ENCODE data around the gene KRT17.

The KRT17 gene

DNA sequence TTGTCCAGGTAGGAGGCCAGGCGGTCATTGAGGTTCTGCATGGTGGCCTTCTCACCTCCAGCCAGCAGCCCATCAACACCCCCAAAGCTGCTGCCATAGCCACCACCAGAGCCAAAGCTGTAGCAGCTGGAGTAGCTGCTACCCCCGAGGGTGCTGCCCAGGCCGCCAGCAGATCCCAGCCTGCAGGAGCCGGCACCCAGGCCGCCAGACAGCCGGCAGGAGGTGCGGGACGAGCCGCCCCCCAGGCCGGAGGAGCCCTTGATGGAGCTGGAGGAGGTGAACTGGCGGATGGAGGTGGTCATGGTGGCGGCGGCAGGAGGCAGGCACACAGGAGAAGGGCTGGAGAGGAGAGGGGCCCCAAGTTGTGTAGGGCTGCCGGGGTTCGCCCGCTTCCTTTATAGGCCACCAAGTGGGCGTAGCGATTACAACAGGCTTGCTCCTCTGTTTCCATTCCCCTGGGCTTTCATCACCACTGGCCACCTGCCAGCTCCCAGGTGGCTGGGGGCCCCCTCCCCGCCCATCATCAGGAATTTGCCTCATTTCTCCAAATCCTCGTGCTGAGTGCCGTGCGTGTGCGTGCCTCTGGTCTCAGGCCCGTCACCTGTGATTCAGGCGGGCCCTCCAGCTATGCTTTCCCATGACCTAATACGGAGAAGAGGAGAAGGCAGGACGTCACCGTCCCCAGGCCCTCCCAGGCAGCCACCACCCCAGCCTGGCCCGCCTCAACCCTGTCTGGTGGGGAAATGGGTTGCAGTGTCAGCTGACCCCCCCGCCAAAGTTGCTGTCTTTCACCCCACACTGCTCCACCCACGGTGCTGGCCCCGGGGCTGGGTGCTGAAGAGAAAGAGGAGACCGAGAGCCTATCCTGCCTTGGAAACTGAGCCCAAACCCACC lies at the start of gene KRT17:
KRT17 (minus strand) TSS at position 368 of the 894 bp plus-strand sequence; CDS start at position 302, 66 bp downstream.
- DNase-seq, result no peak

DNA sequence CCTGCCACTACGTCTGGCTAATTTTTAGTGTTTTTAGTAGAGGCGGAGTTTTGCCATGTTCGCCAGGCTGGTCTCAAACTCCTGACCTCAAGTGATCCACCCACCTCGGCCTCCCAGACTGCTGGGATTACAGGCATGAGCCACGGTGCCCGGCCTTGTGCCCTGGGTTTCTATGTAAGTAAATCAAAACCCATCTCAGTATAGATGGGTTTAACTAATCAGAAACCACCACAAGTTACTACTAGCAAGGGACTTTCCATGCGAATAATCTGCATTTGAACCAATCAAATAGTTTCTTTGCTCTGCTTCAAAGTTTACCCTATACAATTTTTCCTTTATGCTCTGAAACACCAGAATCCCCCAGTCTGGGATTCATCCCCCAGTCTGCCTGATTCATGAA lies 47.8 kb upstream of the KRT17 start:
- DNase-seq, result no peak

DNA sequence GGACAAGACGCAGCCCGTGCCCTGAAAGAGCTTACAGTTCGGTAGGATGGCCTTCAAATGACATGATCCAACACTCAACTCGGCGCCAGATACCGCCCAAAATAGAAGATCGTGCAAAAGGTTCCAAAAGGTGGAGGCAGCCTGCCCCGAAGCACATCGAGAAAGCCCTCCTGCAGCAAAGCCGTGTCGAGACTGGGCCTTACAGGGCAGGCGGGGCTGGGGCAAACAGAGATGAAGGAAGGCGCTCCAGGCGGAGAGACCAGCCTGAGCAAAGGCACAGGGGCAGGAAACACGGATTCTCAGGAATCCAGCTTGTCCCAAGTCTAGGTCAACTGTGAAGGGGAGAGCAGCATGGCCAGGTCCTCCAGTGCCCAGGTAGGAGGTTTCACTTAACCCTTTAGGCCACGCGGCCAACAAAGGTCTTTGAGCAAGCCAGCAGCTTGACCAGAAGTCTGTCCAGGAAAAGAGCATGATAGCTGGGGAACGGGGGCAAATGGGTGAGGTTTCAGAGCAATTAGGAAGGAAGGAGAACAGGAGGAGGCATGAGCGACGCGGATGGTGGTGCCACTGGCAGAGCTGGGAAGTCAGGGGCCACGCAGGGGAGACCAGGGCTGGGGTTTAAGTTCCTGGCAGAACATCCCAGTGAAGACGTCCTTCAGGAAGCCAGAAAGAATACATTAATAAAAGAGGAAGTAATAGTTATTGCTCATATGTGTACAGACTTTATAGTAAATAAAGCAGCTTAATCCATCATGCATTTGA lies 43.1 kb upstream of the KRT17 start:
- no peak for DNase-seq

- peak; percentile 80 for DNase-seq
Measured at GRCh38 chr17:41666708-41667279, 42.4 kb upstream of the KRT17 start.

GRCh38 chr17:41666237-41666641 lies 41.9 kb upstream of the KRT17 start:
- DNase-seq, result peak; percentile 82

- DNase-seq, result peak; percentile 84
Measured at GRCh38 chr17:41665566-41666236, 41.3 kb upstream of the KRT17 start.

DNA sequence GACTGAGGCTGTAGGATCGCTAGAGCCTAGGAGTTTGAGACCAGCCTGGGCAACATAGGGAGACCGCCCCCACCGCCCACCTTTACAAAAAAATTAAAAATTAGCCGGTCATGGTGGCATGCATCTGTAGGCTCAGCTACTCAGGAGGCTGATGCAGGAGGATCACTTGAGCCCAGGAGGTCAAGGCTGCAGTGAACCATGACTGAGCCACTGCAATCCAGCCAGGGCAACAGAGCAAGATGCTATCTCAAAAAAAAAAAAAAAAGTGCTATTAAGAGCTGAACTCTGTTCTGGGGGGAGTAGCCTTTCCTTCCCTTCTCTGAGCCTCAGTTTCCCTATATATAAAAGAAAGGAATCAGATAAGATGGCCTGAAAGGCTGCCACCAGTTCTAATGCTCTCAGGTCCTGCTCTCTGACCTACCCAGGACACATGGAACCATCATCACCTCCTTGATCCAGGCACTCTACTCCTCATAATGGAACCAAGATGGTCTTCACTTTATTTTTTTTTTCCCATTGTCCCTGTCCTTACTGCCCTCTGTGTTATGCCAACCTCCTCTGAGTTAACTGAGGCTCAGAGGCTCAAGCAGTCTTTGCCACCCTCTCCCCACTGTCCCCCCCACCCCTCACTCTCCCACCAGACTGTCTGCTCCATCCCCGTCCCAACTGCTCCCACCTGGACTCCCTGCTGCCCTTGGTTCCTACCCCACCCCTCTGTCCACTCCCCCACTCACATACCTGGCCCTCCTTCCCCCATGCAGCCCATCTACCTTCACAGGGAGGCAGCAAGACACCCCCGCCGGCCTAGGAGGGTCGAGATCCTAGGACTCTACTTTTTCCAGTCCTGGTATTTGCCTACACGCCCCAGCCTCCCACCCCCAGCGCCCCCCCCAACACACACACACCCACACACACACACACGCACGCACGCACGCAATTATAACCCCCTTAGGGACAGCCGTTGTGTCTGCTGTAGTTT lies 40.5 kb upstream of the KRT17 start:
- no peak for DNase-seq

DNA sequence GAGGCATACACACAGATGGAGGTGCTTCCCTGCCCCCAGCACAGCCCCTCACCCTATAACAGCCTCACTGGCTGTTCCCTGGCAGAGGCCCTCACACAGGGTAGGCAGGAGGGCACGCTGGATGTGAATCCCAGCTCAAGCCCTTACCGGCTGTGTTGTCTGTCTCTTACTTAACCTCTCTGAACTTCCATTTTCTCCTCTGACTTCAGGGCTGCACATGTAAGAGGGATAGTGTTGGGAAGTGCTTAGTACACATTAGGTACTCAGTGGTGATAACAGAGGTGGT lies 39.7 kb upstream of the KRT17 start:
- DNase-seq, result no peak

DNA sequence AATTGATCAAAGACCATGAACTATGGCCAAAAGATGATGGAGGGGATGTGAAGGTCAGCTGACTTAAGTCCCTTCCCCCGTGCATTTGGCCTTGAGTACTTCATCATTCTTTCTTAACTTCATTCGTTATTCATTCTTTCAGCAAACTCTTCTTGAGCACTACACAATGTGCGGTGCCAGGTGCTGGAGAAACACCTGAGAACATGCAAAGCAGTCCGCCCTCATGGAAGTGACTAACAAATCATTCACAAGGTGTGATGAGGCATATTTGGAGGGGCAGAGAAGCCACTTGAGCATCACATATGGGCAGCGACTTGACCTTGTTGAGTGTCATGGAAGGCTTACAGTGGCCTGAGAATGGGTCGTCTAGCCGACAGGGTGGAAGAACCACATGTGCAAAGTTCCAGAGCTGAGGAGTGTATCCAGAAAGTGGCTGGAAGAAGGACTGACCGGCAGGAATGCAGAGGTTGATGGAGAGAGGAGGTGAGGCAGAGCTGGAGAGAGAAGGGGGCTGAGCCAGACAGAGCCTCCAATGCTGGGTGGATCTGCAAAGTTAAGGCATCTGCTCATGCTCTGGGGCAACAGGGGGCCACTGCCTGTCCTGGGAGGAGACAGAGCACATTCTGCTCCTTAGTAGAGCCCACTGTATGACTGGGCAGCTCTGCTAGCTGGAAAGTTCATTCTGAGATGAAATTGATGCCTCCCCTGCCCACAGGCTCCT lies 39.2 kb upstream of the KRT17 start:
- DNase-seq, result no peak

GRCh38 chr17:41660221-41660711 lies 35.9 kb upstream of the KRT17 start:
- DNase-seq, result no peak

GRCh38 chr17:41659427-41660212 lies 35.2 kb upstream of the KRT17 start:
- no peak for DNase-seq

DNA sequence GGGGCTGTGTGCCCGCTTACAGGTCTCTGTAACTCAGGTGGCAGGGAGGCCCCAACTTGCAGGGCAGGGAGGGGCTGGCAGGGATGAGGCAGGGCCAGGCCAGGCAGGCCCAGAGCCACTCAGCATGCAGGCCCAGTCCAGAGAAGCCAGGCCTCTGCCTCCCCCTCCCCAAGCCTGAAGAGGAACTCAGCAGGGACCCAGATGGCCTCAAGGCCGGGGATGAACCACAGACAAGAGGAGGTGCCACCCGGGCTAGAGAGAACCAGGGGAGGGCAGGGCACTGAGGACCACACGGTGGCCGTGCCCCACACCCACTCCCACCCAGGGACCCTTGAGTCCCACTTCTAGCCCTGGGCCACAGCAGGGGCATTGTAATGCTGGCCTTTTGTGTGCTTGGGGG lies 34.5 kb upstream of the KRT17 start:
- no peak for DNase-seq

DNA sequence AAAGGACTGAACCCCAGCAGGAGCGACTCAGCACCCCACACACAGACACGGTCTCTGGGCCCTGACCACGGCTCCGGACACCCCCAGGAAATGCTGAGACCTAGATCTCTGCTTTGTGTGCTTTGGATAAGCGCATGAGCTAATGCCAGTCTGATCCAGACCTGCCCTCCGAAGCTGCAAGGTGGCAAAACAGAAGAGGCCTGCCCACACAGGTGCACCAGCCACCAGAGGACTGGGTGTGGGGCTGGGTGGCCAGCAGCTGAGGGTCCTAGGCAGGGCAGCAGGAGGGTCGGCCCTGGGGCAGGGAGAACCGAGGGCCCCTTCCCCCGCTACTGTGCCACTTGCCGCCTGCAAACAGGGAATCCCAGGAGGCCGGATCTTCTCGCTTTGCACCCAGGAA lies 33.6 kb upstream of the KRT17 start:
- DNase-seq, result no peak

DNA sequence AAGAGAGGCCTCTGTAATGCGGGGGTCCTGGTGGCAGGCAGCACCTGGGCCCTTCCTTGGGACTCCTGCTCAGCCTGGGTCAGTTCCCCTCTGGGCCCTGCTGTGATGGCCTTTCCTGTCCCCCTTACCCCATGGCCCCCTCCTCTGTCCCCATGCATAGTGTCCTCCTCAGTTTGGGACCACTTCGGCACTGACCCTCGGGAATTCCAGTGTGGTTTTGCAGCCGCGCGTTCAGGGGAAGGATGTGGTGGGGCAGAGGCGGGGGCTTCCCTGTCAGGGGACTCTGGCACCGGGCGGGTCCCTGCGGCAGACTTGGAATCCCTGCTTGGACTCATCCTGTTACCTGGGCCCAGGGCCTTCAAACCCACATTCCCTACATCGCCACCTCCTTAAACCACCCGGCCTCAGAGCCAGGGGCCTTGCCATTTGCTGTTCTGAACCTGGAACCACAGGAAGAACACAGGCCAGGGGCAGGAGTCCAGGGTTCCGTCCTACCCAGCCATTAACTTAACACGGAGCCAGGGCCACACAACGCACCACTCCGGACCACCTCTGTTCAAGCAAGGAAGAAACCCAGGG lies 32.9 kb upstream of the KRT17 start:
- DNase-seq, result no peak

GRCh38 chr17:41656249-41657023 lies 32.1 kb upstream of the KRT17 start:
- DNase-seq, result no peak

DNA sequence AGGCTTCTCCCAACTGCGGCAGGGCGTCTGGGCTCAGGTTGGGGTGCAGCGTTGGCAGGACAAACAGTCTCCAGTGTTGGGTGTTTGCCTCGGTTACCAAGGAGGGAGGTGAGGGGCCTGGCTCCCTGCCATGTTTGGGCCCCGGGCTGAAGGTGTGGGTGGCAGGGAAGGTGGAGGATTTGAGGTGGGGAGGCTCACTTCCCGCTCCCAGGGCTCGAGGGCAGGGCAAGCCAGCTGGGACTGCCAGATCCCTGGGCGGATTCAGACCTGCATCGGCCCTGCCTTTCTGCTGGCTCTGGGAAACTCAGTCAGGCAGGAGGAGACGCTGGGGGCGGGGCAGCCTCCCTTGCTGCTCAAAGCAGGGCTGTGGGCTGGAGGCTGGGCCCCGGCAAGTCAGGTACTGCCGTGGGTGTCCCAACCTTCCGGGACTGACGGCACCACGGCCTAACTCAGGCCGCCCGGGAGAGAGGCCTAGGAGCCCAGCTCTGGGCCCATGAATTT lies 31.3 kb upstream of the KRT17 start:
- no peak for DNase-seq

DNA sequence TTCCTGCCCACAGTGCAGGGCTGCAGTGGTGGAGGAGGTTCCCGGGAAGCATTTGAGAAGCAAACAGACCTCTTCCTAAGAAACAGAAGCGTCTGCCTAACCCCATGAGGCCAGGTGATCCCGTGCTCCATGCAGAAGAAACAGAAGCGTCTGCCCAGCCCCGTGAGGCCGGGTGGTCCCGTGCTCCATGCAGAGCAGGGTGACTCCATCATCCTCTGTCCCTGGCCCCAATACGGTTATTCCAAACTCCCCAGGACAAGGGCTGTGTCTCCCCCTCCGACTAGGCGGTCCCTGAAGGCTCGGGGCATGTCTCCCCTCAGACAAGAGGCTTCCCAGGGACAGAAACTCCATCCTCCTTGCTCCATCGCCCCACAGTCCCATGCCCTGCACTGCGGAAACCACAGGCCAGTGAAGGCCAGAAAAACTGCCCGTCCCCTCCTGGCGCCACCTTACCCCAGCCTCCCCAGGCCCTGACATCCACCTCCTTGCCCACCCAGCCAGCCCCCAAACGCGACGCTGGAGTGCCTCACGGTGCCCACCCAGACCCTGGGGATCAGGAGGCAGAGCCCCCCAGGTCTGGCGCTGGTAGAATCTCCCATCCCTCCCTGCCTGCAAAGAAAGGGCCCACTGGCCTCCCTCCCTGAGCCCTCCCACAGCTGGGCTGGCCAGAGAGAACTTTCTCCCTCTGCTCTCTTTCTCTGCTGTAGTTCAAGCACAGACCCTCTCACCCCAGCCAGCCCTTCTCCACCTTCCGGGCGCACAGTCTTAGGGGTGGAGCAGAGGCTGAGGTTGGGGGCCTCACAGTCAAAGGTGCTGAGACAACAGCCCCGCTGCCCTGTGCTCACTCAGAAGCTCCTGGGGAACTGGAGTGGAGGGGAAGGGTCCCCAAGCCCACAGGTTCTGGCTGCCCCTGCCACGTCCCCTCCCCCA lies 30.6 kb upstream of the KRT17 start:
- DNase-seq, result no peak

Data from EL (cell line).